ENCODE data around the gene FMNL2.
"Not testable (repeated sequence)": the region's sequence is repeated elsewhere in the genome, so short reads cannot be mapped to it uniquely, and the experiment has no call there.

Gene FMNL2

DNA sequence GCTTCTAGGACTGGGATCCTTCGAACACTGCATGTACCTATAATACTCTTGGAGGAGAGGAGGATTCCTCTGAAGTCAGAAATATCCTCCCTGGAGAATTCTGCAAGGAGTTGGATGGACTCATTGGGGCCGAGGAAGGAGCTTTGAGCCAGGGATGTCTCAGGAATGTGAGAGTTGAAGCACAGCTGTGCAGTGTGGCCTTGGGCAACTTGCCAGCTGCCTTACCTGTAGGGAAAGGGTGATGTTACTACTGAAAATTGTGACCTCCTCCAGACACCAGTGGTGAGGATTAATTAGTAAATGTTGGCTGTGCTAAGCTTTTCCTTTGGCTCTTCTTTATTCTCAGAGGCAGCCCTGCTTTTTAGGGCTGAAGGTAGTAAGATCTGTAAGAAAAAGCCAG is 41.4 kb downstream of the FMNL2 start:
- DNase-seq (ENCODE audit: low spot score) = no peak

DNA sequence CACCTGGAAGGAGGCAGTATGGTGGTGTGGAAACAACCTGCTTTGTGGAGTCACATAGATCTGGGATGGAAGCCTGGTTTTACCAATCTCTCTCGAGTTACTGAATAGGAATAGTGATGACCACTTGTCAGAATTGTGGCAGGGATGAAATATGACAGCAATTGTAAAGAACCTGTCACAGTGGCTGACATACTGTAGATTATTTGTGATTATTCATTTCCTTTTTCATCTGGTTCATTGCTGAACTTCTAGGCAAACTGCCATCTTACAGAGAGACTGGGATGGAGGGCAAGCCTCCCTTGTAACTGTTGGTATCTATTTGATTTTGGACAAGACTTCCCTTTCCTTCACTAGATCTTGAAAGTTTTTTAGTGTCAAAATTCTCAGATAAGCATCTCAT is 42.0 kb downstream of the FMNL2 start:
- DNase-seq (ENCODE audit: low spot score) = no peak

DNA sequence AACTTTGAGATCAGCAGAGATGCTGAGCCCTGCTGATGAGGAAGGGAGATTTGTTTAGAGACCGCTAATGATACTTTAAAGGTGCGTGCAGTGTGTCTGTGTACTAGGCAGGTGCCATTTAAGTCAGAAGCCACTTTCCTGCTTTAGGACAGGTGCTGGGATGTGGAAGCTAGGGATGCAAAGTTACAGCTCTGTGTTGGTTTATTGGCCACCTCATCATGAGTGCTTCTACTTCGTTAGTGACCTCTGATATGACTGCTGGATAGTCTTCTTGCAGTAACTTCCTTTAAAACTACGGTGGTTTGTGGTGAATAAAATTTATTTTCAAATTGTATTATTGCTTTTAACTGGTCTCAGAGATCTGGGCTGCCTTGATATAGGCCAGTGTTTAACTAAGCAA is 44.1 kb downstream of the FMNL2 start:
- DNase-seq (ENCODE audit: low spot score) = no peak

DNA sequence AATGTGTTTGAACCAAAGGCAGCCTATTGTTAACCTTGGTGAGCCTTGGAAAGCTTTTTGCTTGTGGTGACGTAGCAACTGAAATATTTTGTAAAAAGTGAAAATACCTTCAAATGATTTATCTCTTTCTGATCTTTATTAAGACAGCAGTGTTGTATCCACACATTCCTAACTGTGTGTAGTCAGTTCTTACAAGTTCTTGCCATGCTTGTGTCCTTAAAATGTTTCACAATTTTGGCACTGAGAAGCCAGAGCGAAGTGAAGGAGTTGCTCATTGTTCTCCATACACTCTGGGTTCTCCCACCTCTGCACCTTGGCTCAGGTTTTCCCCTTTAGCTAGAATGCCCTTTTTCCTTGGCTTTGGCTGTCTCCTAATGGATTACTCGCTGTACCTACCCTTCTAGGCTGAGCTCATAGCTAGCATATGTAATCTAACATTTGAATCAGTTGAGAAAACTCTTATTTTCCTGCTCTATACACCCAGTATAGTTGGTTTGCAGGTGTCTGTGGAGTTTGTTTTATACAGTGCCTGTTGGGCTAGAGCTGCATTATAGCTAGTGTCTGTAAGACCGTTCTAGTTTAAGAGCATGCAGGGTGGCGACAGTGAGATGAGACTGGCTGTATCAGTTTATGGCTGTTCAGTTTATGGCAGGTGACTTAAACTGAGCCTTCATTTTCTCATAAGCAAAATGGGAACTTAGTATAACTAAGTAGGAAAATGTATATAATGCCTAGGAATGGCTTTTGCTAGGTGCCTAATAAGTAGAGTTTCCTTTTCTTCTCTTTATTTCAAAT is 45.5 kb downstream of the FMNL2 start:
- no peak for DNase-seq (ENCODE audit: low spot score)

DNA sequence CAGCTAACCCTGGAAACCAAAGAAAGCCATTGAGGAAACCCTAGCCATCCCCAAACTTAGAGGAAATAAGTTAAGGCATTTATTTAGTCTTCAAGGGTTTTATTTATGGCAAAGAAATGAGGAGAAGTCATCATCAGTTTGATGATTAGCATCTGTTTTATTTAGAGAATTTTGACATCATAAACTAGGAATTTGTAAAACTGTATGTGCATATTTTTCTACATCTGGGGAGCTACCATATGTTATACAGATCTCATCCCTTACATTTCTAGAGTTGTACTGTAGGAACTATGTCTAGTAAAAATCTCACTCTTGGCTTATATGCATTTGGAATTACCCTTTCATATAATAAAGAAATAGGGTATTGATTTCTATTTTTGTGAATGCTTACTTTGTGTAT is 48.7 kb downstream of the FMNL2 start:
- no peak for DNase-seq (ENCODE audit: low spot score)

DNA sequence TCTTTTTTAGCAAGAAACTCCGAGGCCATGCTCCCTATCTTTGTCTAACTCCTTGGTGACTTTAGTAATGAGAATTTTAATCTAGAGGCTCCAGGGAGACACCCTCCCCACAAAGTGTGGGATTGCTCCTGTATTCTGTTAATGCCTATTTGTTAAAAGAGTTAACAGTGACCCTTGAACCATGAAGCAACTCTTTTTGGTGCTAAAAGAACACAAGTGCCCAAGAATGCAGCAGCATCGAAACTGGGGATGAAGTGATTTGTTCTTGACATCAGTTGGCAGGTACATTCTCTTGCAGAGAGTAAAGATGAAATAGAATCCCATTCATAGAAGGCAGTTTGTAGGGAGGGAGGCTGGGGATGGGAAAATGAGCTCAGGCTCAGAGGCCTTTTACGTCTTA is 50.0 kb downstream of the FMNL2 start:
- DNase-seq (ENCODE audit: low spot score) = no peak

DNA sequence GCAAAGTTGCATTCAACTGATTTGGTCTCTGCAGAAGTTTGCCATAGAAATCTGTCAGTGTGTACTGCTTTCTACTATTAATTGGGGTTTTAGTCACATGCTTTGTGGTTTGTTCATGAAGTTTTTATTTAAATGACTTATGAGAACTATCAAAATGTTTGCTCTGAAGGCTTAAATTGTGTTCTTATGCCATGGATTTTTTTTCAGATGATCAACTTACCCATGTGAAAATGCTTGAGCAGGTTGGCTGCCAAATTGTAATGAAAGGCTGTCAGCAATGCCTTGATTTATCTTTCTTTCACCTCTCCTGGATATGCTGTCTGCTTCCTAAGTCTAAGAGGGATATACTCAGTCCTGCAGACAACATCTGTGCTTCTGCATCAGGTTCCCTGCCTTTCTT is 50.7 kb downstream of the FMNL2 start:
- DNase-seq (ENCODE audit: low spot score) = no peak

DNA sequence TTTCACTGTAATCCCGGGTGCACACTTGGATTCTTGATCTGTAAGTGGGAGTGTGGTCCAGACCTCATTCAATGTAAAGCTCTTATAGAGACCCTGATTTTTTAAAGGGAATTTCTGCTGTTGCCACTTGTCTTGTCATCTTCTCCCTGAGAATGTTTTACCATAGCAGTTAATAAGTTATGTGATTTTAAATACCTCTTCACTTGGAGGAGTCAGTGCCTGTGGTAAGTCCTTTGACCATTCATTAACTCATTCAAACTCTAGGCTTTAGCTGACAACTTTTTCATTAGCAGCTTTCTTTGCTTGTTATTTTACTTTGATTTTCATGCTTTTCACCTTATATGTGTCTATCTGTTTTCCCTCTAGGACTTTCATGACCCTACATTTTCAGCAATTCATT is 51.3 kb downstream of the FMNL2 start:
- no peak for DNase-seq (ENCODE audit: low spot score)

DNA sequence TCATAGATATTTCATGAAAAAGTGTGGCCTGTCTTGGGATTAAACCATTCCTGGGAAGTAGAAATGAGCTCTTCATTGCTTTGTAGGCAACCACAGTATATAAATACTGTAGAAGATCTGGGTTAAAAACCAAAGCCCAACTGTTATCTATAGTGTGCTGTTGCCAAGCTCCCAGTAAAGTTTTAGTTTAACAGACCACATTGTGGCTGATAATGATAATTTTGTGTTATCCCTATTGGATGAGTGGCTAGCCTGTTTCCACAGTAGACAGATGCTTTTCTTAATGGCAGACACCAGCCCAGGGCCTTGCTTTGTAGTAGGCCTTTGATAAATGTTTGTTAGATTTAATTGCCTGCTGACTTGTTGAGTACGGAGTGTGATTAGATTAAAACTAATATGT is 52.1 kb downstream of the FMNL2 start:
- DNase-seq (ENCODE audit: low spot score) = no peak

DNA sequence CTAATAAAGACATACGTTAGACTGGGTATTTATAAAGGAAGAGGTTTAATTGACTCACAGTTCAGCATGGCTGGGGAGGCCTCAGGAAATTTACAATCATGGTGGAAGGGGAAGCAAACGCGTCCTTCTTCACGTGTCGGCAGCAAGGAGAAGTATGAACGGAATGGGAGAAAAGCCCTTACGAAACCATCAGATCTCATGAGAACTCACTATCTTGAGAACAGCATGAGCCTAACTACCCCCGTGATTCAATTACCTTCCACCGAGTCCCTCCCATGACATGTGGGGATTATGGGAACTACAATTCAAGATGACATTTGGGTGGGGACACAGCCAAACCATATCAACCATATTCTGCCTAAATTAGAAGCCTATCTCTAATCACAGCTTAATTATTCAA is 53.3 kb downstream of the FMNL2 start:
- DNase-seq (ENCODE audit: low spot score) = not testable (repeated sequence)

DNA sequence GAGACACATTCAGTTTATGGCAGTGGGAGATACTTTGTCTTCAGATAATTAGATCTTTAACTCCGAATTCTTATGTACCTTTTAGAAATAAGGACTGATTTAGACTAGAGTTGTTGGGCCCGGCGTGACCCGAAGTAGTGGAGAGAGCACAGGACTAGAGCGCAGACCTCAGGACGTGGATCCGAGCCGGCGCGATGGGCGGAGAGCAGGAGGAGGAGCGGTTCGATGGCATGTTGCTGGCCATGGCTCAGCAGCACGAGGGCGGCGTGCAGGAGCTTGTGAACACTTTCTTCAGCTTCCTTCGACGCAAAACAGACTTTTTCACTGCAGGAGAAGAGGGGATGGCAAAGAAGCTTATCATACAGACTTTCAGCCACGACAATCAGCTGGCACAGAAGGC is 54.5 kb downstream of the FMNL2 start:
- no peak for DNase-seq (ENCODE audit: low spot score)

DNA sequence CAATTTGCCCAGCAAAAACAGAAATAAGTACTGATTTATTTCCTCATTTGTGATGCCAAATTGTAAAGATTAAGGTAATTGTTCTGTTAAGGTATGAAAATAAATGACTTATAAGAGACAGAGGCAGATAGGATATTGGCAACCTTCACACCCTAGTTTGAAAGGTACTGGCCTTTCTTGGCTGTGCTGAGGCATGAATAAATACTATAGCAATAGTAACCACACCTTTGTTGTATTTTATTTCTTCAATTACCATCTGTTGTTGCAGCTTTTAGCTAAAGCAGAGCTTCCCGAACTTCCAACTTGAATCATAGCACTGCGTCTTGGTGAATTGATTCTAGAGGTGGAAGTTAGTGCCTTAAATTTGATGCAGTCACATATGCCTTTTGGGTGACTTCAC is 55.9 kb downstream of the FMNL2 start:
- DNase-seq (ENCODE audit: low spot score) = no peak

DNA sequence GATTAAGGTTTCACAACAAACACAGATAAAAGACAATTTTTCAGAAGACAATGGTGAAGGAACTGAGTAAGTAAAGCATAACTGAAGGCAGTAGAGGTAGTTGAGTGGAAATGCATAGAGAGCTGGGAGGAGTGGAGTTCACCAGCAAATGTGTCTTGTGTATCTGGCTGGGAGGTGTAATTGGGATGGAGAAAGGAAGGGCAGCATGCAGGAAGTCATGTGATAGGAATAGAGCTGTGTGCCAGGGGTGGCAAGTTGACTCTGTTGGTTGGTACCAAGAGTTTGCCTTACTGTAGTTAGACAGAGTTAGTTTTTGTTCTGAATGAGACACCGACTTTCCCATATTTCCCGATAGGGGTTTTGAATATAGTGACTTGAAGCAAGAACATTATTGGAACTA is 56.3 kb downstream of the FMNL2 start:
- DNase-seq (ENCODE audit: low spot score) = no peak

DNA sequence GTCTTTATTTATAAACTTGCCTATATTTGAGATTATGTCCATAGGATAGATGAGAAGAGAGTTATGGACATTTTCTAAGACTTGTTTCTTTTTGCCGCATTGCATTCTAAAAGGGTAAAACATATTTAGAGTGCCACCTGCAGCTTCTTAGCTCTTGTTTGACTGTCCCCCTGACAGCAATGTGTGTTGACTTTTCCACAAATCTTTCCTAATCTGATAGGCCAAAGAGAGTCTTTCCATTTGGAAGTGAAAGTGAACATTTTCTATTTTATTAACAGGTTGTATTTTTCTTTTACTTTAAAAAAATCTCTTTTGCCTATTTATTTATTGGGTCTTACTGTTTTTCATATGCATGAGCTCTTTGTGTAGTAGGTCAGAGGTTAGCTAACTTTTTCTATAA is 58.4 kb downstream of the FMNL2 start:
- DNase-seq (ENCODE audit: low spot score) = no peak

DNA sequence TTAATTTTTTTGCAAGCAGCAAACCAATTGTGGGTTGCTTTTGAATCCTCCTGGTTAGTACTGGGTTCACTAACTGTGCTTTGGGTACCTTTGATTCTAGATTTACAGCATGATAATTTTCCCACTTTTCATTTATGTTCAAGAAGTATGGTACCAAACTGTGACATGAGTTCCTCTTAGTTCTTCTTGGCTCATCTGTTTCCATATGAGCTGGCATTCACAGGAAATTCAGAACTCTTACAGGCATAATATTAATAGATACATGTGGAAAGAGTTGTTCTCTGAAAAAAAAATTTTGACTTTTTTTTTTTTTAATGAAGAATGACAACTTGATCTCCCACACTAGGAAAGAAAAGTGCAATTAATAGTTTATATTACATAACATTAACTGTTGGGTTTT is 59.4 kb downstream of the FMNL2 start:
- DNase-seq (ENCODE audit: low spot score) = no peak

DNA sequence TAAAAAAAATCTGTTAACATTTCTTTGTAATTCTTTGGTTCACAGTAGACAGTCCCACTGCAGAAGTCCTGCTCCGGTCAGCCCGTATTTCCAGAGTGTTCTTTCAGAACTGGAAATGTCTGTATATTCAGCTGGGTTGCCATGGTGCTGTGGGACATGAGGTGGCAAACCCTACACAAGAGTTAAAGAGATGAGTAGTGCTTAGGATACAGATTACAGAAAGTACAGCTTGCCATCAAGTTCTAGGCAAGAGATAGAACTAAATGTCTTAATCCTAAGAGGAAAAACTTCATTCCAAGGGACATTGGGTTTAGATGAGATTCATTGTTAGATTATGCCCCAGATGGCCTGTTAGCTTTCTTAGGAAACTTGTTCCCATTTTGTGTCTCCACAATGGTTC is 60.1 kb downstream of the FMNL2 start:
- DNase-seq (ENCODE audit: low spot score) = no peak

DNA sequence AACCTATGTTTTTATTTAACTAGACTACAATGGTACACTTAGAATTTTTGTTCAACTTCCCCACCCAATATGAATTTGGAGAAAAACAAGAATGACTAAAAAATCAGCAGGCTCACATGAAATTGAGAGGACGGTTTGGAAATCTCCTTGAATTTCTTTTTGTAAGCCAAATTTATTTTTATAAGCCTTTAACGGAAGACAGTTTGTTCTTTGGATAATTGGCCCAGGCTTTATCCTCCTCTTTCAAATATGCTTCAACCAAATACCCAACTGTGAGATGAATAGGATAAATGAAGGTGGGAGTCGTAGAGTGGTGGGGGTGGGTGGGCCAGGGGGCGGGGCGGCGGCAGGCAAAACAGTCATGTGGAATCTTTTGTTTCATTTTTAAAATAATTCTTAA is 60.6 kb downstream of the FMNL2 start:
- no peak for DNase-seq (ENCODE audit: low spot score)

DNA sequence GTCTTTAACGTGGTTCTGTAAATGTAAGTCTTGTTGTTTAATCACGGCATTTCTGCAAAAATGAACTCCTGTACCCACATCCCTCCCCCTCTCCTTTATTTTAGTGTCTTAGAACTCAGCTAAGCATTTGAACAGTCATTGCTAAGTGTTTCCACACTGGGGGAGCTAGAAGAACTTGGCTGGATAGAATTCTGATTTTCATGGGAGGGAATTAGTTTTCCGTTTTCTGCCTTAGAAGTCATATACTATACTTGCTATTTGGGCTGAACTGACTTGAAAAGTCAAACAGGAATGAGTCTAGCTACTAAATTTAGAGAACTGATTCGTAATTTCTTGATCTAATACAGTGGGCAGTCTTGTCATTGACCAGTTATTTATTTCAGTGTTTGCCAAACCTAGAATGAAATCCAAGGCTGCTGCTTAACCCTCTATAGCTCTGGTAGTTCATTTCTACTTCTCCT is 61.1 kb downstream of the FMNL2 start:
- DNase-seq (ENCODE audit: low spot score) = no peak

DNA sequence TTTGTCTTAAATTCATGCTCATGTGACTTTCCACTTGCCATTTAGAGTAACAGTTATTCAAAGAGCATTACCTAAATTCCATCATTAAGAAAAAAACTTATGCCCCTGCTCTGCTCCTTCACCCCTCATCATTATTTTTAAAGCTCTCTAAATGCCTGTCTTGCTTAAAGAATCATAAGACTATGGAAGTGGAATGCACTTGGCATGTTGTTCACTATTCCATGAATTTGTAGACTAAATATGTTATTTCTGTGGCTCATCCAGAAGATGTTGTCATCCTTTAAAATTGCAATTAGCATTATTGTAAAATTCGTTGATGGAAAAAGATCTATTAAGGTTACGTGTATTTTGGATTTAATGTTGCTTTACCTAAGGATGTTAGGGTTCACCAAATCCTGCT is 61.8 kb downstream of the FMNL2 start:
- no peak for DNase-seq (ENCODE audit: low spot score)

DNA sequence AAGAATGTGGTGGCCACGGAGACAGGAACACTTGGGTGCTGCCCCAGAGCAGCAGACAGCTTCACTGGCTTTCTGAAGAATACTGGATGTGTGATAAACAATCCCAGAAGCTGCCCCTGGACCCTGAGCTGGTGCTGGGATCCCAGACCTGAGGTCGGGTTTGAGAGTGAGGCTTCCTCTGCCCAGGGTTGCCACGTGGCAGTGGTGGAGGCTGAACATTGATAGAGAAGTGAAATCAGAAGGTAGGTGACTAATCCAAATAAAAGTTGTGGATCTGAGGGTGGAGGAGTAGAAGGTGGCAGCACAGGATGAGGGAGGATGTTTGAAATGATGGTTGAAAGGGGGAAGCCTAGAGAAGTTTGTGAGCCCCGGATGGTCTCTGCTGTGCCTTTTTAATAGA is 64.0 kb downstream of the FMNL2 start:
- no peak for DNase-seq (ENCODE audit: low spot score)

DNA sequence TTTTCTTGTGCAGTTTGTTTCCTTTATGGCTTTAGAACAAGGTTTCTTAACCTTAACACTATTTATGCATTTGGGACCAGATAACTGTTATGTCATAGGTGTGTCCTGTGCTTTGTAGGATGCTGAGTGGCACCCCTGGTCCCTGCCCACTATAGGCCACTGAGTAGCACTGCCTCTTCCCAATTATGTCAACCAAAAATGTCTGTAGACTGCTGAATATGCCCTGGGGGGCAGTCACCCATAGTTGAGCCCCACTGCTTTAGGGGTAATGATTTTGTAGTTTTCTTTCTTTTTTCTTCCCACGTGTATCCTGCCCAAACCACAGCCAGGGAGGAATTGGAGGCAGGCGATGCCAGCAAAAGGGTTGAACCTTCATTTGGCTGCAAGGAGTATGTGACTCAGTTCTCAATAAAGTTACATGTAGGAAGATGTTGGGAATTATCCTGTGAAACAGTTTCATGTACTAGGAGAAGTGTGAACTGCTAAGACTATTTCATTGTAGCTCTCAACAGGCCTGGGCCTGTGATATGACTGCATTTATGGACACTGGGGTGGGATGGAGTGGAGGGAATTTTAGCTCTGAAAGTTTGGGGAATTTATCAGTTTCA is 65.7 kb downstream of the FMNL2 start:
- no peak for DNase-seq (ENCODE audit: low spot score)

DNA sequence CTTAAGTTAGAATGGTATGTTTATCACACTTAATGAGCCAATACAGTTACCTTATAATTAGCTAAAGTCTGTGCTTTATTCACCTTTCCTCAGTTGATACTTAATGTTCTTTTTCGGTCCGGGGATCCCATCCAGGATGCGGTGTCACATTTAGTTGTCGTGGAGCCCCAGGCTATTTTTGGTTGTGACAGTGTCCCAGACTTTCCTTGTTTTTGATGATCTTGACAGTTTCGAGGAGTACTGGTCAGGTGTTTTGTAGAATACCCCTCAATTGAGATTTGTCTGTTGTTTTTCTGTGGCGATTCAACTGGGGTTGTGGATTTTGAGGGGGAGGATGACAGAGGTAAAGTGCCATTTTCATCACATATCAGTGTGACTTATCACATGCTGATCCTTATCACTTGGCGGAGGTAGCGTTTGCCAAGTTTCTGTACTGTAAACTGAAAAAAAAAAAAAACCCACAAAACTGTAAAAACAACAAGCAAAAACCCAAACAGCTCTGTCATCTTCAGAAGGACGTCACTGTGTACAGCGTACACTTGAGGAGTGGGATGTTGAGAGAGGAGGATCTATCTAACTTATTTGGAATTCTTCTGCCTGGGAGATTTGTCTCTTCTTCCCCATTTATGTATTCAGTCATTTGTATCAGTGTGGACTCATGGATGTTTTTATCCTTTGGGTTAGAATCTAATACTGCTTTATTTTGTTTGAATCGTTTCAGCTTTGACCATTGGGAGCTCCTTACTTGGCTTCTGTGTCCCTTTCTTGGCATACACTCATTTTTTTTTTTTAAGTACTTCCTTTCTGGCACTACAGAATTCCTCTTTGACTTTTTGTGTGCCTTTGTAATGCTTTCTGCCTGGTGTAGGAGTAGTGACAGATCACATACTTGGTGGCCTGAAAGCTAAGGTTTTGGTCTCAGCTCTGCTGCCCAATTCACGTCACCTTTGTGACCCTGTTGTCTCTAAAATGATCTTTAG is 68.1 kb downstream of the FMNL2 start:
- DNase-seq (ENCODE audit: low spot score) = peak; percentile 45

All from activated CD4-positive, alpha-beta T cell treated with anti-CD3 and anti-CD28 coated beads, Interleukin-2, Interleukin-4, amounts not matched to agents 100 ng/mL and 50 ng/mL, durations not matched to agents 16 hours and 8 hours (primary cell).